ENCODE data around the gene AKAP9.

DNA sequence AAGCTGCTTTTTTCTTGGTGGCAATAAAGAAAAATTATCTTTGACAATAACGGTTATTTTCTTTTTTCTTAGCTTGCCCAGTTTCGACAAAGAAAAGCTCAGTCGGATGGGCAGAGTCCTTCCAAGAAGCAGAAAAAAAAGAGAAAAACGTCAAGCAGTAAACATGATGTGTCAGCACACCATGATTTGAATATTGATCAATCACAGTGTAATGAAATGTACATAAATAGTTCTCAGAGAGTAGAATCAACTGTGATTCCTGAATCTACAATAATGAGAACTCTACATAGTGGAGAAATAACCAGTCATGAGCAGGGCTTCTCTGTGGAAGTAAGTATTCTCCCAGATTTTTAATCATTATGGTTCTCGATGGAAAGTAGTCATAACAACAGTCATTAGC is 33.0 kb downstream of the AKAP9 start:
- TF ChIP-seq, protein P1, sequence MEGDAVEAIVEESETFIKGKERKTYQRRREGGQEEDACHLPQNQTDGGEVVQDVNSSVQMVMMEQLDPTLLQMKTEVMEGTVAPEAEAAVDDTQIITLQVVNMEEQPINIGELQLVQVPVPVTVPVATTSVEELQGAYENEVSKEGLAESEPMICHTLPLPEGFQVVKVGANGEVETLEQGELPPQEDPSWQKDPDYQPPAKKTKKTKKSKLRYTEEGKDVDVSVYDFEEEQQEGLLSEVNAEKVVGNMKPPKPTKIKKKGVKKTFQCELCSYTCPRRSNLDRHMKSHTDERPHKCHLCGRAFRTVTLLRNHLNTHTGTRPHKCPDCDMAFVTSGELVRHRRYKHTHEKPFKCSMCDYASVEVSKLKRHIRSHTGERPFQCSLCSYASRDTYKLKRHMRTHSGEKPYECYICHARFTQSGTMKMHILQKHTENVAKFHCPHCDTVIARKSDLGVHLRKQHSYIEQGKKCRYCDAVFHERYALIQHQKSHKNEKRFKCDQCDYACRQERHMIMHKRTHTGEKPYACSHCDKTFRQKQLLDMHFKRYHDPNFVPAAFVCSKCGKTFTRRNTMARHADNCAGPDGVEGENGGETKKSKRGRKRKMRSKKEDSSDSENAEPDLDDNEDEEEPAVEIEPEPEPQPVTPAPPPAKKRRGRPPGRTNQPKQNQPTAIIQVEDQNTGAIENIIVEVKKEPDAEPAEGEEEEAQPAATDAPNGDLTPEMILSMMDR (IDR thresholded peaks at IDR 0.05): no peak
- no peak for TF ChIP-seq POLR2AphosphoS5 (IDR thresholded peaks at IDR 0.05; ENCODE audit: insufficient read depth in 1 of 2, low read depth in 1 of 2)
